CD4-positive, alpha-beta T cell treated with Interleukin-6 for 4 hours (primary cell): ENCODE data around the gene KRTCAP3.
"Not testable (repeated sequence)": the region's sequence is repeated elsewhere in the genome, so short reads cannot be mapped to it uniquely, and the experiment has no call there.

ENCODE experiments used
- DNase-seq: peaks from one replicate; pipeline ENCODE4 v3.0.0-alpha.2; 2020; ENCODE audit warnings: mixed read lengths

KRTCAP3 gene, protein sequence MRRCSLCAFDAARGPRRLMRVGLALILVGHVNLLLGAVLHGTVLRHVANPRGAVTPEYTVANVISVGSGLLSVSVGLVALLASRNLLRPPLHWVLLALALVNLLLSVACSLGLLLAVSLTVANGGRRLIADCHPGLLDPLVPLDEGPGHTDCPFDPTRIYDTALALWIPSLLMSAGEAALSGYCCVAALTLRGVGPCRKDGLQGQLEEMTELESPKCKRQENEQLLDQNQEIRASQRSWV

GRCh38 chr2:27441958-27442919, at the start of gene KRTCAP3:
TSS of gene KRTCAP3 (plus strand) at chr2:27442381. CDS start at chr2:27442413, 32 bp downstream.
- peak; percentile 73 for DNase-seq

- DNase-seq = no peak
Measured at GRCh38 chr2:27393225-27393624, 49.0 kb upstream of the KRTCAP3 start.

DNA sequence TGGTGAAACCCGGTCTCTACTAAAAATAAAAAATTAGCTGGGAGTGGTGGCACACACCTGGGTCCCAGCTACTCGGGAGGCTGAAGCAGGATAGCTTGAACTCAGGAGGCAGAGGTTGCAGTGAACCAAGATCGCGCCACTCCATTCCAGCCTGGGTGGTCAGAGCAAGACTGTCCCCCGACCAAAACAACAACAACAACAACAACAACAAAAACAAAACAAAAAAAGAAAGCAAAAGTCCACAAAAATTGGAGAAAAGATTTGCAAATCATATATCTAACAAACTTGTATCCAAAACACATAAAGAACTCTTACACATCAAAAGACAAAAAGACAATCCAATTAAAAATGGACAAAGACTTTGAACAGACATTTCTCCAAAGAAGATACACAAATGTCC, 43.2 kb upstream of the KRTCAP3 start:
- DNase-seq = no peak

GRCh38 chr2:27400348-27401135, 41.6 kb upstream of the KRTCAP3 start:
- no peak for DNase-seq

DNA sequence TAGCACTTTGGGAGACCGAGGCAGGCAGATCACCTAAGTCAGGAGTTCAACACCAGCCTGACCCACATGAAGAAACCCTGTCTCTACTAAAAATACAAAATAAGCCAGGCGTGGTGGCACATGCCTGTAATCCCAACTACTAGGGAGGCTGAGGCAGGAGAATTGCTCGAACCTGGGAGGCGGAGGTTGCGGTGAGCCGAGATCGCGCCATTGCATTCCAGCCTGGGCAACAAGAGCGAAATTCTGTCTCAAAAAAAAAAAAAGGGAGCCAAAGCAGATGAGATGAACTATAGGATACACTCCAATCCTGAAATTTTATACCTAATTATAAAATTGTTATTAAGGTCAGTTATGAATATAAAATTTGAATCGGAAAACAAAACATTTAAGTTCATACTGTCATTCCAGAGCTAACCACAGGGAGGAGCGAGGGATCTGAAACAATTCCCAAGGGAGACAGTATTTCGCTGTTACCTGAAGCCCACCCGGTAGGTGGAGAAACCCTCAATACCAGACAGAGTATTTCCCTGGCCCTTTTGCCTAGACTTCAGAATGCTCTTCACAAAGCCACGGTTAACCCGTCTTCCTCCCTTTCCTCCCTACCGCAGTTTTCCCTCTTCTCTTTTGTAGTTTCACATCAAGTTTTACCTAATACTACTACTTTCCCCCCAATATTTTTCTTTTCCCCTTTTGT, 34.2 kb upstream of the KRTCAP3 start:
- no peak for DNase-seq

GRCh38 chr2:27408601-27409320, 33.4 kb upstream of the KRTCAP3 start:
- no peak for DNase-seq

DNA sequence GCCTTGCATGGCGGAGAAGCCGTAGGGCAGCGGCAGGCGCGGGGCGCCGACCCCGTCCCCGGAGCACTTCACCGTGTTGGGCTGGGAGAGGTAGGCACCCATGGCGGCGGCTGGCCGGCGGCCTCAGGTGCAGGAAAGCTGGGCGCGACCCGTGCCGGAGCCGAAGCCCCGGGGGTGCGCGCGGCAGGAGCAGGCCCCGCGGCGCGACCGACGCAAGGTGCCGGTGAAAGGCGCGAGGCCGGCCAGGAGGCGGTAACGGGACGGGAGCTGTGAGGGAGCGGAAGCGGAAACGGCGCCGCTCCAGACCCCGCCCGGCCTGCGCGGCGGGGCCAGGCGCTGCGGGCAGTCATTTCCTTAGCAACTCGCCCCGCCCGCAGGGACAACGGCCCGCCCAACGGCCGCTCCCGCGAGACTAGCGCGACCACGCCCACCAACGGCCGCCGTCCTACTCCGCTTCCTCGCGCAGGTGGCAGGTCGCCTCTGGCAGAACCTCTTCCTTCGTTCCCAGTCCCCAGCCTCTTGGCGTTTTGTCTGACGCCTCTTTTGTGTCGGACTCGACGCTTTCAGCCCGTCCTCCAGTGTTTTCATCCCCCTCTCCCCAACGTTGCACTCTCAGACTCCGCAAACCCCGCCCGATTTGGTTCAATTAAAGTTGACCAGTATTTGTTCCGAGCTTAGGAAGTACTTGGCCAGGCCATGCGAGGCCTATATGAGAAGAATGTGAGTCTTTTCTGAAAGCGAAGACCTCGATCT, 32.7 kb upstream of the KRTCAP3 start, which contains the start of gene PPM1G:
Gene PPM1G (minus strand): TSS at position 271 of the 753 bp plus-strand sequence. CDS start 169 bp downstream, at position 102.
- peak; percentile 98 for DNase-seq

DNA sequence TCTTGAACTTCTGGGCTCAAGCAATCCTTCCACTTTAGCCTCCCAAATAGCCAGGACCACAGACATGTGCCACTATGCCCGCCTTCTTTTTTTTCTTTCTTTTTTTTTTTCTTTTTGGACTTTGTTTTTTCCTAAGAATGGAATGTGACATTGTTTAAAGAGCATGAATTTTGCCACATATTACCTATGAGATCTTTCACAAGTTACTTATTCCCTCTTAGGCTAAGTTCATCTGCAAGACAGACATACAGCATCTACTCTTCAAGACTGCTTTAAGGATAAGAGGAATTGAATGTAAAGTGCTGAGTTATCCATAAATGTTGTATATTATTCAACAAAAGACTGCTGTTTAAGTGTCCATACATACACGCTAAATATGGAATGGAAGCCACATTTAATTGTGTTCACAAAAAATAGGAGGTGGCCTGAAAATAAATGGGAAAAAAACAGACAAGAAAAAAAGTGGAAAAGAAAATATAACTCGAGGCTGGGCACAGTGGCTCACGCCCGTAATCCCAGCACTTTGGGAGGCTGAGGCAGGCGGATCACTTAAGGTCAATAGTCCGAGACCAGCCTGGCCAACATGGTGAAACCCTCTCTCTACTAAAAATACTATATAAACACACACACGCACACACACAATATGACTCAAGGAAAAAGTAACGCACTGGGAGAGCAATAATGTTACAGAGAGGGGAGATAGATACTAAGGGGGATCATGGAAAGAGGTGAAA, 29.6 kb upstream of the KRTCAP3 start:
- no peak for DNase-seq

- no peak for DNase-seq
Measured at GRCh38 chr2:27416151-27416550, 26.0 kb upstream of the KRTCAP3 start.

DNA sequence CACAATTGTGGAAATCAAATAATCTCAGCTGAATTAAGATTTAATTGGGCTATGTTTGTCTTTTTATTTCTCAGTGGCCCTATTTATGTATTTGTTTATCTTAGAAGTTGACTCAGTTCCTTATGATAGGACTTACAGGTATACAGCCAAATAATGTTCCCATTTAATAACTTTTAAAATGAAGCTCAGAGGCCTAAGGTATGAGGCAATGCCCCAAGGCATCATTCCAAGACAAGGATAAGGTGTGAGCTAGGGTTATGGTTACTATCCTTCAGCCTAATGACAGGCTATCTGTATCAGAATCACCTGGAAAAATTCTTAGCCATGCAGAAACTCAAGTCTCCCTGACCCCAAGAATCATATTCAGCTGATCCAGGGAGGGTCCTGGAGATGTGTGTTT, 21.2 kb upstream of the KRTCAP3 start:
- DNase-seq = no peak

GRCh38 chr2:27421660-27422250, 20.4 kb upstream of the KRTCAP3 start:
- no peak for DNase-seq

- DNase-seq = no peak
Measured at GRCh38 chr2:27422958-27423357, 19.2 kb upstream of the KRTCAP3 start.

GRCh38 chr2:27425039-27425438, 17.1 kb upstream of the KRTCAP3 start:
- not testable (repeated sequence) for DNase-seq

DNA sequence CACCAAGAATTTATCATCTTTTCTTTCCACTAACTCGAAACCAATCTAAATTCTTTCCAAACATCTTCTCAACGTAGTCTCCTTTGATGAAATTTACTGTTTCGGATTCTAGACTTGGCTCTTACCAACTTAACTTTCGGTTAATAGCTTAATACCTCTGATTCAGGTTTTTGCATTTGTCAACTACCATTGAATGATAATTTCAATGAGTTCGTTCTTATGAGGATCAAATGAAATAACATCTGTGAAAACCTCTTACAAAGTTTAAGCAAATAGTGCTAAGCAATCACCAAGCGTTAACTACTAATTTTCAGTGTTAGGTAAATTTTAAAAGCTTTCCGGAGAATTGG, 14.3 kb upstream of the KRTCAP3 start:
- DNase-seq = no peak

DNA sequence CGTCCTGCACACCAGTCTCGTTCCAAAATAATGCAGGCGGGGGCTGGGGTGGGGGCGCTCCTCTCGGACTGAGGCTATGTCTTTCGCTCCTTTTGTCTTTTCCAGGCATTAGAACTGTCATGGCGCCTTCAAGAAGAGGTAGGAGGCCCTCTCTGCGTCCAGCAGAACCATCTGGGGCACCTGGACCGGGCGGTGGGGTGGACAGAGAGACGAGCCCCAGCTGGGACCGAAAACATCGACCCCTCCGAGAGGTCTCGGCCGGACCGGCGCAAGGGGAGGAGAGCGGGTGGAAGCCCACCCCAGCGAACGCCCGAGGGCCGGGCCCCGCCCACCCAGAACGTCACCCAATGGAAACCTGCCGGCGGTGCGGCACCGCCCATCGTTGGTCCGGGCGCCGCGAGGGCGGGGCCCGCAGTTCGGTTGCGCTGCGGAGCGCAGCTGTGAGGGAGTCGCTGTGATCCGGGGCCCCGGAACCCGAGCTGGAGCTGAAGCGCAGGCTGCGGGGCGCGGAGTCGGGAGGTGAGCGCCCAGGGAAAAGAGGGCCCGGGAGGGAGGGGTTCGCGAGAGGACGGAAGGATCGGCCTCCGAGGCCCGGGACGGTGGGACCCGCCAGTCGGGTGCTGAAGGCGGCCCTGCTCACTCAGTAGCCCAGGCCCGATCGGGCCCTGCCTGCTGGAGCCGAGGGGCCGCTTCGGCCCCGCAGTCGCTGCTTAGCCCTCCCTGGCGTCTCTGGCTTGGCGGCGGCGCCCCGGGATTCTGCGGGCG, 13.8 kb upstream of the KRTCAP3 start, which contains the start of gene NRBP1:
Gene NRBP1 (plus strand): TSS at position 419 of the 765 bp plus-strand sequence. CDS start 4,643 bp downstream, outside the sequence.
- peak; percentile 95 for DNase-seq

DNA sequence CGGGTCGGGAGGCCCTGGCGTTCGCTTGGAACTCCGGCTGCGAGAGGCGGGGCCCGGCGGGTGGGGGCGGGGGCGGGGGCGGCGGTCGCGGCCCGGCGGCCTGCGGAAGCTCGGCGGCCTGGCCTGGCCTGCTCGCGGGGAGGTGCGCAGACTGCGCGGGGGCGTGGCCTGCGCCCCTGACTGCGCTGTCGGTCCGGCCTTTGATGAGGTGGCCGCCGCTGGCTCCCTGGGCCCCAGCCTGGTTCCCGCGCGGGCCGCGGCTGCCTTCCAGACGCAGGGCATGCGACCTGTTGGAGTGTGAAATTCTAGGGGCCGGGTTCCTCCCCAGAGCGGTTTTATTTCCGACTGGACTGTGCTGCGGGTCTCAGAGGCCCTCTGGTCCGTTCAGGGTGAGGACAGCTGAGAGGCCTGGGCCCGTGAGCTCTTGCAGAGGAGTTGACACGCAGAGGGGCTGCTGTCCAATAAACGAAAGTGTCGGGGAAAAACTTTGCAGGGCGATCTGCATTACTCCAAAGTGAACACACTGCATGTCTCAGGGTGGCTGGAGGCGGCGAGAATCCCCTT, 13.1 kb upstream of the KRTCAP3 start:
- DNase-seq = peak; percentile 81

GRCh38 chr2:27431395-27431794, 10.8 kb upstream of the KRTCAP3 start:
- DNase-seq = peak; percentile 44

DNA sequence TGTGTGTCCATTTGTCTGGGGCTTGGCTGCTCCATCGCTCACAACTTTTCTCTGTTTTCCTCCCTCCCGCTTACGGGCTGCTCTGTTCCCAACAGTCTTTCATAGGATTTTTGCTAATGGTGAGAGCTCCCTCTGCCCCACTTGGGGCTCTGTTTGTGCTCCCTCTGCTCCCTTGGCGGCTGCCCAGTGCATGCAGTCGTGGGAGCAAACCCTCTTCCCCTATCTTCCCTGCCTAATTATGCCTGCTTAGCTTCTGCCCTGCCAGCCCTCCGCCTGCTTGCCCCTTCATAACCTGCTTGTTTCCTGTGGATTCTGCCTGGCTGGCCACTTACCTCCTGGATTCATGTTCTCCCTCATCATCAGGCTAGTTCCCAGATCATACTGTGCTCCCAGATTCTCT, 6.6 kb upstream of the KRTCAP3 start:
- DNase-seq = no peak
